22Rv1 (cell line): Measurements from ENCODE around the gene VPS8.
"Not testable (repeated sequence)": the region's sequence is repeated elsewhere in the genome, so short reads cannot be mapped to it uniquely, and the experiment has no call there.

Experiments
- CTCF ChIP-seq: fragments of 450-650 bp; IDR thresholded peaks from 2 replicates; pipeline ENCODE4 v1.5.1; 2017; ENCODE audit warnings: mild to moderate bottlenecking
- ZFX ChIP-seq: fragments of 450-650 bp; IDR thresholded peaks from 2 replicates; pipeline ENCODE4 v1.6.1; 2017; ENCODE audit warnings: antibody characterized with exemption, borderline replicate concordance

DNA sequence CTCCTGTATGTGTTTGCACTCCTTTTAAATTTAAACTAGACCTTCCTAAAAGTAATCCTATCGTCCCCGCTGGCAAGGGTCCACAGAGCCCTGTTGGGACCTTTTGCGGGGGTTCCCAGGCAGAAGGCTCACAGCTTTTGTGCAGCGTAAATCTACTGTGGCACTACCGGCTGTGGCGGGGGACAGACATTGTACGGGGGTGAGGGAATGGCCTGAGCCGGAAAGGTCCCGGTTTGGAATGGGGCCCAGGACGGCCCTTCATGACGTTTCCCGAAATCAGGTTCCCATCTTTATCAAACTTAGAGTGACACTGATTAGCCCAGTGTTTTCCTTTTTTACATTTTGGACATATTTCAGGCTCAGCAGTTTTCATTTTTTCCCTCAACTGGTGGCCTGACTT, 205.6 kb downstream of the VPS8 start:
- not testable (repeated sequence) for TF ChIP-seq CTCF, ZFX
